Nephron (organoid): ENCODE data around the gene PSORS1C1.
A peak's percentile ranks its signal among the peaks of the same experiment; 100 is the strongest.

ENCODE experiments used
- H3K27ac Mint-ChIP-seq, 3 experiments: 2 replicates each; pipeline ENCODE4 v1.8.0; 2020; ENCODE audit warnings: mixed read lengths in 3 of 3, mild to moderate bottlenecking in 2 of 3, moderate library complexity in 1 of 3
- H3K27me3 Mint-ChIP-seq: 2 replicates; pipeline ENCODE4 v1.8.0; 2021; ENCODE audit warnings: low read depth, mild to moderate bottlenecking, moderate library complexity, mixed read lengths
- H3K36me3 Mint-ChIP-seq: 2 replicates; pipeline ENCODE4 v1.8.0; 2020; ENCODE audit warnings: low read depth, mixed read lengths
- H3K4me1 Mint-ChIP-seq: 2 replicates; pipeline ENCODE4 v1.8.0; 2020; ENCODE audit warnings: mixed read lengths
- H3K4me3 Mint-ChIP-seq, 3 experiments: 2 replicates each; pipeline ENCODE4 v1.8.0; 2020; ENCODE audit warnings: mild to moderate bottlenecking in 3 of 3, mixed read lengths in 3 of 3, moderate library complexity in 2 of 3
- H3K9me3 Mint-ChIP-seq: 2 replicates; pipeline ENCODE4 v1.8.0; 2020; ENCODE audit warnings: mixed read lengths
- TF ChIP-seq, protein P1 (sequence below), 3 experiments: fragments of 200-600 bp; sonication (generic); IDR thresholded peaks; one replicate each; pipeline ENCODE4 v1.5.0; 2021; ENCODE audit warnings: antibody characterized with exemption in 3 of 3; ENCODE audit not compliant: unreplicated experiment in 3 of 3

Gene PSORS1C1

DNA sequence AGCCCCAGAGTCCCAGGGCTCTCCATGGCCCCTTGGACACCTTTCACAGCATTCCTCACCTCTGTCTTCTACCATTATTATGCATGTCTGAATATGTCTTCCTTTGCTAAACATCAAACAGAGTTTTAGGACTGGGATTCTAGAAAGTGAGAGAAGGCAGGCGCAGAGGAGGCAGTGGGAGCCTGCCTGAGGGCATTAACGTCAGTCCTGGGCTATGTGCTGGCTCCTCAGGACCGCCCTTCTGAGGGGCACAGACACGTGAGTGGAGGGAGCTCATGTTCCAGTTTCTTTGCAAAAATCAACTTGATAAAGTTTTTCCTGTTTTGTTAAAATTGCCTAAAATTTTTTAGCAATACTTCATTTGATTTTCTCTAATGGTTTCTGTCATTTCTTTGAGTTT, 40.2 kb upstream of the PSORS1C1 start:
- no peaks in the 10 kb centered on the region for H3K27me3 Mint-ChIP-seq
- H3K27ac Mint-ChIP-seq = peak overlapping the region; percentile 24 to 45 (median 24)
- no peak overlapping the region for H3K4me3 Mint-ChIP-seq
- H3K4me1 Mint-ChIP-seq = peaks cover 24% of the 10 kb centered on the region
- H3K36me3 Mint-ChIP-seq = no peaks in the 10 kb centered on the region
- TF ChIP-seq, protein P1, sequence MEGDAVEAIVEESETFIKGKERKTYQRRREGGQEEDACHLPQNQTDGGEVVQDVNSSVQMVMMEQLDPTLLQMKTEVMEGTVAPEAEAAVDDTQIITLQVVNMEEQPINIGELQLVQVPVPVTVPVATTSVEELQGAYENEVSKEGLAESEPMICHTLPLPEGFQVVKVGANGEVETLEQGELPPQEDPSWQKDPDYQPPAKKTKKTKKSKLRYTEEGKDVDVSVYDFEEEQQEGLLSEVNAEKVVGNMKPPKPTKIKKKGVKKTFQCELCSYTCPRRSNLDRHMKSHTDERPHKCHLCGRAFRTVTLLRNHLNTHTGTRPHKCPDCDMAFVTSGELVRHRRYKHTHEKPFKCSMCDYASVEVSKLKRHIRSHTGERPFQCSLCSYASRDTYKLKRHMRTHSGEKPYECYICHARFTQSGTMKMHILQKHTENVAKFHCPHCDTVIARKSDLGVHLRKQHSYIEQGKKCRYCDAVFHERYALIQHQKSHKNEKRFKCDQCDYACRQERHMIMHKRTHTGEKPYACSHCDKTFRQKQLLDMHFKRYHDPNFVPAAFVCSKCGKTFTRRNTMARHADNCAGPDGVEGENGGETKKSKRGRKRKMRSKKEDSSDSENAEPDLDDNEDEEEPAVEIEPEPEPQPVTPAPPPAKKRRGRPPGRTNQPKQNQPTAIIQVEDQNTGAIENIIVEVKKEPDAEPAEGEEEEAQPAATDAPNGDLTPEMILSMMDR (IDR thresholded peaks at IDR 0.05; ENCODE audit: unreplicated experiment in 3 of 3) = no peak
- no peaks in the 10 kb centered on the region for H3K9me3 Mint-ChIP-seq

DNA sequence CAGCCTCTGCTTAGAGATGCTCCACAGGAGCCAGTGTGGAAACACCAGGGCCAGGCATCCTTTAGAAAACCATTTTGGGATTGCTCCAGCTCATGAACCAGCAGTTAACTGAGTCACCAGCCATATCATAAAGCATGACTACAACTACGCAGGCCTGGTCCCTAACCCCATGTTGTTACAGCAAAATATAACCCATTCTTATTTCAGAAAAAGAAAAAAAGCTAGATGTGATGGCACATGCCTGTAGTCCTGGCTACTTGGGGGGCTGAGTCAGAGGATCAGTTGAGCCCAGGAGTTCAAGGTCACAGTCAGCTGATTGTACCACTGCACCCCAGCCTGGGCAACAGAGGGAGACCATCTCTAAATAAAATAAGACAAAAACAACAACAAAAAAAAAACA, 39.1 kb upstream of the PSORS1C1 start:
- H3K4me1 Mint-ChIP-seq = peaks cover 26% of the 10 kb centered on the region
- H3K27me3 Mint-ChIP-seq = peaks cover 5% of the 10 kb centered on the region
- H3K9me3 Mint-ChIP-seq = no peaks in the 10 kb centered on the region
- H3K4me3 Mint-ChIP-seq = no peak overlapping the region
- no peak overlapping the region for H3K27ac Mint-ChIP-seq
- no peaks in the 10 kb centered on the region for H3K36me3 Mint-ChIP-seq
- TF ChIP-seq, protein P1 (IDR thresholded peaks at IDR 0.05; ENCODE audit: unreplicated experiment in 3 of 3) = no peak

DNA sequence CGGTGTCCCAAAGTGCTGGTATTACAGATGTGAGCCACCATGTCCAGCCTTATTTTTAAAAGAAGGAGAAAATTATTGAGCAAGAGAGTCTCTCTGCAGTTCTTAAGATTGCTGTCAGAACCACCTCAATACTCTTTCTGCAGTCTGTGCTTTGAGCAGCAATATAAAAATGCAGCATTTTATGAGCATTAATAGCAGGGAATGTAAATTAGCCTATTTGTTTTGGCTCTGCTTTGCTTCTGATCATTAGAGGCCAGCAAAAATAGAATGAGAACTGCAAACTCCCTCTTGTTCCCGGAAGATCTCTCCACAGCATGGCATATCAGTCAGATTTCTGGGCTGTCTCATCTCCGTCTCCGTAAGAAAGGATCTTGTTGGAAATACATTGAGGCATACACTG, 38.0 kb upstream of the PSORS1C1 start:
- Mint-ChIP-seq H3K27me3 (peaks cover 9% of the 10 kb centered on the region), H3K27ac (peak overlapping the region; percentile 65 to 90 (median 78)), H3K4me1 (peaks cover 21% of the 10 kb centered on the region), H3K4me3 (no peak overlapping the region), H3K9me3 (no peaks in the 10 kb centered on the region), H3K36me3 (no peaks in the 10 kb centered on the region)
- TF ChIP-seq, protein P1 (IDR thresholded peaks at IDR 0.05; ENCODE audit: unreplicated experiment in 3 of 3) = no peak

DNA sequence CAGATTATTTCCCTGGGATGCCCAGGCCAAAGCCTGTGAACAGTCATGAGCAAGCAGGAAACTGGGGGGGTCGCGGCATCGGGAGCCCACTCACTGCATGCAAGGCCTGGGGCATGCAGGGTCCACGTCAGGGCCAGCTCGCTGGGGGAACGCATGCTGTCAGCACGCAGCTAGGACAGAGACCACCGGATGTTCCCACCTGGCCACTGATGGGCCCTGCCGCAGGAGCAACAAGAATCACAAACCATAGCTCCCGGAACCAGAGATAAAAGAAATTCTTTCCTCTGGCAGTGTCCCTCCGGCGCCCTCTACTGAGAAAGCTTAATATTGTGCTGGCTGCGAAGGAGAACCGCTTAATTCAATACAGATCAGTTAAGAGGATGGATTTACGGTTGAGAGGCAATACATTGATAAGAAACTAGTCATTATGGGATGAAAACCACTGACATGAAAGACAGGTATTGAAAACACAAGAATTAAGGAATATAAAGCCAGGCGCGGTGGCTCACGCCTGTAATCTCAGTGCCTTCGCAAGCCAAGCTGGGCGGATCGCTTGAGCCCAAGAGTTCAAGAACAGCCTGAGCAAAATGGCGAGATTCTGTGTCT, 34.8 kb upstream of the PSORS1C1 start:
- Mint-ChIP-seq H3K27me3 (peaks cover 16% of the 10 kb centered on the region), H3K27ac (peak overlapping the region in 2 of 3 experiments; percentile 14 to 33), H3K4me3 (peak overlapping the region in 1 of 3 experiments; percentile 42), H3K9me3 (no peaks in the 10 kb centered on the region), H3K36me3 (no peaks in the 10 kb centered on the region), H3K4me1 (peaks cover 20% of the 10 kb centered on the region)
- TF ChIP-seq, protein P1 (IDR thresholded peaks at IDR 0.05; ENCODE audit: unreplicated experiment in 3 of 3) = peak; percentile 80 to 82 (median 82)

DNA sequence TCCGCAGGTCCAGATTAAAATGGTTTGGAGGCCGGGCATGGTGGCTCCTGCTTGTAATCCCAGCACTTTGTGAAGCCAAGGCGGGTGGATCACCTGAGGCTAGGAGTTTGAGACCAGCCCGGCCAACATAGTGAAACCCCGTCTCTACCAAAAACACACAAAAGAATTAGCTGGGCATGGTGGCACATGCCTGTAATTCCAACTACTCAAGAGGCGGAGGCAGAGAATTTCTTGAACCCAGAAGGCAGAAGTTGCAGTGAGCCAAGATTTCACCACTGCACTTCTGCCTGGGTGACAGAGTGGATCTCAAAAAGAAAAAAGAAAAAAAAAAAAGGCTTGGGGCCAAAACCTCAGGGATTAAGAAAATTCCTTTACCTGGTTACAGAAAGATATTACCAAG, 32.7 kb upstream of the PSORS1C1 start:
- Mint-ChIP-seq H3K36me3 (no peaks in the 10 kb centered on the region), H3K4me1 (peaks cover 24% of the 10 kb centered on the region), H3K27me3 (peaks cover 20% of the 10 kb centered on the region), H3K9me3 (no peaks in the 10 kb centered on the region), H3K4me3 (no peak overlapping the region), H3K27ac (no peak overlapping the region)
- TF ChIP-seq, protein P1 (IDR thresholded peaks at IDR 0.05; ENCODE audit: unreplicated experiment in 3 of 3) = no peak

DNA sequence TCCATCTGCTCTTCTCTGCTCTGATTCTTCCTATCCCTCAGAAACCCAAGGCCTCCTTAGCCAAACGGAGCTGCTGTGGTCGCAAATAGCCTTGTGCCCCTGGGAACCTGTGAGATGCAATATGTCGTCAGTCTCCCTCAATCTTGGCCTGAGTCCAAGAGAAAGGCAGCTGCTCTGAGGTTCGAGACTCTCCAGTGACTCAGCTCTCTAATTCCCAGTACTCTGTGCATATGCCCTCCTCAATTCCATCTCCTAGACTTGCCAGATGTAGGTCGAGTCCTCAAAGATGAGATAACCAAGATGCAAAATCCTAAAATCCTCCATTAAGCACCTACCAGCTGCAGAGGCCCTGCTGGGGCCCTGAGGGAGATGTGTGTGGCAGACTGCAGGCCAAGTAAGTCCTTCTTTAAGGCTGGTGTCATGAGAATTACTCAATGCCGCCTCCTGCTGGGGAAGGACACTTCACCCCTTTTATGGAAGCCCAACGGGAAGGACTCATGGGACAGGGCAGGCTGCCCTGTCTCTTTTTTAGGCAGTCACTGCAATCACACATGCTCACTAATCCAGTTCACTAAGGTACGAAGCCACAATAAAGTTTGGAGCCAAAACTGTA, 30.8 kb upstream of the PSORS1C1 start:
- Mint-ChIP-seq H3K27me3 (peaks cover 20% of the 10 kb centered on the region), H3K4me1 (peaks cover 32% of the 10 kb centered on the region), H3K36me3 (no peaks in the 10 kb centered on the region), H3K9me3 (no peaks in the 10 kb centered on the region), H3K27ac (peak overlapping the region in 2 of 3 experiments; percentile 15 to 35), H3K4me3 (no peak overlapping the region)
- TF ChIP-seq, protein P1 (IDR thresholded peaks at IDR 0.05; ENCODE audit: unreplicated experiment in 3 of 3) = peak; percentile 17 to 46 (median 21)
